Adrenal gland (tissue), 5 donors: Measurements from ENCODE around the gene EFCAB14.

ENCODE experiments used
- POLR2A ChIP-seq, 2 donors: fragments of 450-650 bp; IDR thresholded peaks; one replicate each; pipeline ENCODE4 v1.6.1; 2017; ENCODE audit warnings: antibody characterized with exemption in 2 of 2, mild to moderate bottlenecking in 2 of 2, moderate library complexity in 1 of 2
- TF ChIP-seq, protein P1 (sequence below), 6 experiments: fragments of 450-650 bp in 4 of 6; fragments of 200-600 bp in 2 of 6; sonication (generic) in 1 of 6; IDR thresholded peaks; 1 replicate in 5 of 6; 2 replicates in 1 of 6; pipeline versions ENCODE4 v1.5.1 to v1.8.0; 2016 to 2021; ENCODE audit warnings: antibody characterized with exemption in 6 of 6, mild to moderate bottlenecking in 2 of 6, moderate library complexity in 1 of 6
- donor health status: DM: no; HTN: no; CAD: no.

DNA sequence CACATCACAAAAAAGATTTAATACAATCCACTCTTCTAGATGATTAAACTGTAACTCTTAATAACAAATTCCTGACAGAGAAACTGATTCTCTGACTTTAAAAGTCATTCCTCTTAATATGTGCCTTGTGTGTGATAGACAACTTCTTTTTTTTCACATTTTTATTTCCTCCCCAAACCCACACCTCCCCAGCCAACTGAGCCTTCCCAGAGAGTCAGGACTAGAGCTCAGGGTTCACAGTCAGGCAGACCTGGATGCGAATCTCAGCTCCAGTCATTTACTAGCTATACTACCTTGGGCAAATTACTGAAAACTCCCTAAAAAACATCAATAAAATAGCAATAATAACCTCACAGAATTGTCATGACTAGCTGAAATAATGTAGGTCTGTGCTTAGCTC, 64.9 kb downstream of the EFCAB14 start:
- TF ChIP-seq, protein P1, sequence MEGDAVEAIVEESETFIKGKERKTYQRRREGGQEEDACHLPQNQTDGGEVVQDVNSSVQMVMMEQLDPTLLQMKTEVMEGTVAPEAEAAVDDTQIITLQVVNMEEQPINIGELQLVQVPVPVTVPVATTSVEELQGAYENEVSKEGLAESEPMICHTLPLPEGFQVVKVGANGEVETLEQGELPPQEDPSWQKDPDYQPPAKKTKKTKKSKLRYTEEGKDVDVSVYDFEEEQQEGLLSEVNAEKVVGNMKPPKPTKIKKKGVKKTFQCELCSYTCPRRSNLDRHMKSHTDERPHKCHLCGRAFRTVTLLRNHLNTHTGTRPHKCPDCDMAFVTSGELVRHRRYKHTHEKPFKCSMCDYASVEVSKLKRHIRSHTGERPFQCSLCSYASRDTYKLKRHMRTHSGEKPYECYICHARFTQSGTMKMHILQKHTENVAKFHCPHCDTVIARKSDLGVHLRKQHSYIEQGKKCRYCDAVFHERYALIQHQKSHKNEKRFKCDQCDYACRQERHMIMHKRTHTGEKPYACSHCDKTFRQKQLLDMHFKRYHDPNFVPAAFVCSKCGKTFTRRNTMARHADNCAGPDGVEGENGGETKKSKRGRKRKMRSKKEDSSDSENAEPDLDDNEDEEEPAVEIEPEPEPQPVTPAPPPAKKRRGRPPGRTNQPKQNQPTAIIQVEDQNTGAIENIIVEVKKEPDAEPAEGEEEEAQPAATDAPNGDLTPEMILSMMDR (IDR thresholded peaks at IDR 0.05) = no peak
- no peak for TF ChIP-seq POLR2A (IDR thresholded peaks at IDR 0.05)
